ENCODE data around the gene TMX2. TPM values are rescaled to one million over a fixed set of nuclear protein-coding genes. Genes with fewer than 3 reads are reported as not detected.

TMX2 gene, protein sequence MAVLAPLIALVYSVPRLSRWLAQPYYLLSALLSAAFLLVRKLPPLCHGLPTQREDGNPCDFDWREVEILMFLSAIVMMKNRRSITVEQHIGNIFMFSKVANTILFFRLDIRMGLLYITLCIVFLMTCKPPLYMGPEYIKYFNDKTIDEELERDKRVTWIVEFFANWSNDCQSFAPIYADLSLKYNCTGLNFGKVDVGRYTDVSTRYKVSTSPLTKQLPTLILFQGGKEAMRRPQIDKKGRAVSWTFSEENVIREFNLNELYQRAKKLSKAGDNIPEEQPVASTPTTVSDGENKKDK
- total RNA-seq = 44.2 and 53.6 TPM in 2 replicates

GRCh38 chr11:57712256-57713150 is at the start of gene TMX2:
Gene TMX2, plus strand, starts transcription at chr11:57712593. Its CDS starts 26 bp downstream, at chr11:57712619.

GRCh38 chr11:57667736-57668433 is 44.5 kb upstream of the TMX2 start, which contains the start of gene ZDHHC5:
Gene ZDHHC5, plus strand, starts transcription at chr11:57668114. Its CDS starts 4,977 bp downstream, at chr11:57673091.

GRCh38 chr11:57711414-57712255 is 758 bp upstream of the TMX2 start, which contains the start of gene MED19:
Gene MED19, minus strand, starts transcription at chr11:57712215. Its CDS starts 36 bp downstream, at chr11:57712179.

DNA sequence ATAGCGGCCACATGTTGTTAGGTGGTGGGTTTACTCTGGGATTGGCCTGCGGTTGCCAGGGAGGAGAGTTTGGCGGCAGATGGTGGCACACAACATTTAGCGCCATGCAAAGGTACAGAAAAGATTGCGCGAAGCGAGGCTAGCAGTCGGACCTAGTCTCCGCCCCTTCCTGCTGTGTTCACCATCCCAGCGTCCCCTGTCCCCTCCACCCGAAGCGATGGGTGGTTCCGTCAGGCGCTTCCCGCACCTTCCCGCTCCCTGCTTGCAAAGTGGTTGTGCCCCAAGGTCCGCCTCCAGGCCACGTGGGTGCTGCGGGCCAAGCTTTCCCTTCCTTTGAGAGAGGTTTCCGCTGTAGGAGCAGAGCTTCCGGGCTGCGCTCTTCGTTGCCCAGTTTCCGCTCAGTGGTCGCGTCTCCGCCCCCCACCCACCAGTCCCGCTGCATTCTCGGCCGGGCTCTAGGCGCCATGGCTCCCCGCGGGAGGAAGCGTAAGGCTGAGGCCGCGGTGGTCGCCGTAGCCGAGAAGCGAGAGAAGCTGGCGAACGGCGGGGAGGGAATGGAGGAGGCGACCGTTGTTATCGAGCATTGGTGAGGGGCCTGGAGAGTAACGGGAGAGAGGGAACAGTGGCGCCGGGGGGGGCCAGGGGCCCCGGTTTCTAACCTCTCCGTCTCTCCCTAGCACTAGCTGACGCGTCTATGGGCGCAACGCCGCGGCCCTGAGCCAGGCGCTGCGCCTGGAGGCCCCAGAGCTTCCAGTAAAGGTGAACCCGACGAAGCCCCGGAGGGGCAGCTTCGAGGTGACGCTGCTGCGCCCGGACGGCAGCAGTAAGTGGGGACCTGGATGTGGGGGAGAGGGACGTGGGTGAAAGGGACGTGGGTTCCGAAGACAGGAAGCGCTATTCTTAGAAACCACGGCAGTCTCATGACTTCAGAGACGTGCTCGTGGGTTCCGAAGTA is 29.0 kb downstream of the TMX2 start, which contains the start of gene SELENOH:
SELENOH (plus strand) TSS at position 360 of the 955 bp plus-strand sequence; CDS start at position 465, 105 bp downstream.

GRCh38 chr11:57751676-57752253 is 39.4 kb downstream of the TMX2 start, which contains the start of gene BTBD18:
Gene BTBD18, minus strand, starts transcription at chr11:57751819. Its CDS starts 631 bp downstream, at chr11:57751188.

GRCh38 chr11:57761301-57762234 is 49.2 kb downstream of the TMX2 start, which contains the start of gene CTNND1:
Gene CTNND1, plus strand, starts transcription at chr11:57761802. Its CDS starts 29,677 bp downstream, at chr11:57791479.

Other genes starting within 250 kb of the TMX2 start
- 13.6 and 17.2 TPM in 2 replicates for gene SLC43A1, start 196.9 kb upstream of the TMX2 start, total RNA-seq
- gene TIMM10, start 181.8 kb upstream of the TMX2 start, total RNA-seq = 65.0 and 81.3 TPM in 2 replicates
- gene SMTNL1, start 175.0 kb upstream of the TMX2 start, total RNA-seq = not detected in 2 replicates
- 17.9 and 76.9 TPM in 2 replicates for gene UBE2L6, start 144.9 kb upstream of the TMX2 start, total RNA-seq
- under 0.01 and 0.46 TPM in 2 replicates for gene SERPING1, start 114.9 kb upstream of the TMX2 start, total RNA-seq
- under 0.01 TPM in 1 of 2 replicates, not detected in the other for gene YPEL4, start 62.7 kb upstream of the TMX2 start, total RNA-seq
- gene CLP1, start 54.8 kb upstream of the TMX2 start, total RNA-seq = 28.3 and 31.5 TPM in 2 replicates
- gene ZDHHC5, start 44.5 kb upstream of the TMX2 start, total RNA-seq = 24.7 and 33.3 TPM in 2 replicates
- gene MED19, start 378 bp upstream of the TMX2 start, total RNA-seq = 19.5 and 19.8 TPM in 2 replicates
- gene SELENOH, start 28.9 kb downstream of the TMX2 start, total RNA-seq = 106 and 115 TPM in 2 replicates
- not detected in 2 replicates for gene BTBD18, start 39.2 kb downstream of the TMX2 start, total RNA-seq
- 172 and 178 TPM in 2 replicates for gene CTNND1, start 49.2 kb downstream of the TMX2 start, total RNA-seq

Measured in epithelial cell of umbilical artery (primary cell).